ENCODE data around the gene WDR91. TPM values are rescaled to one million over a fixed set of nuclear protein-coding genes. Genes with fewer than 3 reads are reported as not detected.

The WDR91 gene
- total RNA-seq, 3 donors from 2014 or later (not counting 1 experiment from before 2014, with no cell fraction given): 28.7 to 42.0 (median 39.2) TPM

DNA sequence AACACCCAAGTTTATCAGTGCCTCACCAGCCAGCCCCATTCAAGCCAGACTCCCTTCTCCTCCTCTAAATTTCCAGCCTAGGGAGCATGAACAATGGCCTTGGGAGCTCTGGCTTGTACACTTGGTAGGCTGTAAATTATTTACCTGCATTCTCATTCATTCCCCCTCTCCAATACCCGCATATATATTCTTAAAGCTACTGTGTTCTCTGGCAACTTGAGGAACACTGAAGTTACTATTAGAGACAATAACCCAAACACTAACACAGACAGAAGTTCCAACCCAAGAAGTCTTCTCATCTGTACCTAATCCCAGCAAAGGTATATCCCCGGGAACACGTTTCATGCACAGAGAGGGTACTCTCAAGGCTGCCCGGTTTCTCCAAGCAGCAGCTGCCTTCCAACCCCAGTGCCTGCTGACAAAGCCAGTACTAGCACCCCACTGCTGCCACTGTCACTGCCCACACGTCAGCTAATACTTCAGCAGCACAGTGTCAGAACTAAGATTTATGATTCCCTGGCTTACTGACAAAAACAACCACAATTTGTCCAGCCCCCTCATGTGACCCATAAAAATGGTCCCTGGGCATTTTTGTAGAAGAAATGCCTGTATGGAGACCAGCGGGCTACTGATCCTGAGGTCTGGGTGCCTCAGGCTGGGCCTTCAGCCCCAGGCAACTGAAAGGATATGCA is 3.1 kb downstream of the WDR91 start:
- Mint-ChIP-seq H3K36me3 (no peaks in the 10 kb centered on the region), H3K27me3 (ENCODE audit: low read depth in 2 of 2) (no peaks in the 10 kb centered on the region)
- intact Hi-C loops (cut with micrococcal nuclease): no loop called here

GRCh38 chr7:135207406-135208101 is 3.8 kb downstream of the WDR91 start:
- intact Hi-C loops (cut with micrococcal nuclease): no loop called here
- DNase-seq (no peak), ATAC-seq (no peak)
- H3K4me3 Mint-ChIP-seq: no peak overlapping the region
- no peaks in the 10 kb centered on the region for H3K36me3 Mint-ChIP-seq
- Histone ChIP-seq H3K27ac (ENCODE audit: low read length) (no peak overlapping the region), H3K27me3 (ENCODE audit: control insufficient read depth, insufficient read depth, low read length) (no peaks in the 10 kb centered on the region), H3K4me3 (ENCODE audit: low read length) (no peak overlapping the region), H3K36me3 (ENCODE audit: control insufficient read depth, insufficient read depth, low read length) (peaks cover 17% of the 10 kb centered on the region), H3K4me1 (ENCODE audit: control insufficient read depth, insufficient read depth, low read length) (peaks cover 26% of the 10 kb centered on the region), H3K9me3 (ENCODE audit: control insufficient read depth, insufficient read depth, low read length) (no peaks in the 10 kb centered on the region)
- H3K4me1 Mint-ChIP-seq: peaks cover 17 to 35% of the 10 kb centered on the region in 2 donors
- peak overlapping the region in 1 of 2 donors; percentile 52 for H3K27ac Mint-ChIP-seq
- TF ChIP-seq, protein P1, sequence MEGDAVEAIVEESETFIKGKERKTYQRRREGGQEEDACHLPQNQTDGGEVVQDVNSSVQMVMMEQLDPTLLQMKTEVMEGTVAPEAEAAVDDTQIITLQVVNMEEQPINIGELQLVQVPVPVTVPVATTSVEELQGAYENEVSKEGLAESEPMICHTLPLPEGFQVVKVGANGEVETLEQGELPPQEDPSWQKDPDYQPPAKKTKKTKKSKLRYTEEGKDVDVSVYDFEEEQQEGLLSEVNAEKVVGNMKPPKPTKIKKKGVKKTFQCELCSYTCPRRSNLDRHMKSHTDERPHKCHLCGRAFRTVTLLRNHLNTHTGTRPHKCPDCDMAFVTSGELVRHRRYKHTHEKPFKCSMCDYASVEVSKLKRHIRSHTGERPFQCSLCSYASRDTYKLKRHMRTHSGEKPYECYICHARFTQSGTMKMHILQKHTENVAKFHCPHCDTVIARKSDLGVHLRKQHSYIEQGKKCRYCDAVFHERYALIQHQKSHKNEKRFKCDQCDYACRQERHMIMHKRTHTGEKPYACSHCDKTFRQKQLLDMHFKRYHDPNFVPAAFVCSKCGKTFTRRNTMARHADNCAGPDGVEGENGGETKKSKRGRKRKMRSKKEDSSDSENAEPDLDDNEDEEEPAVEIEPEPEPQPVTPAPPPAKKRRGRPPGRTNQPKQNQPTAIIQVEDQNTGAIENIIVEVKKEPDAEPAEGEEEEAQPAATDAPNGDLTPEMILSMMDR (IDR thresholded peaks at IDR 0.05): no peak
- H3K27me3 Mint-ChIP-seq (ENCODE audit: low read depth in 2 of 2): no peaks in the 10 kb centered on the region
- H3K9me3 Mint-ChIP-seq: no peaks in the 10 kb centered on the region
- whole genome bisulfite sequencing (ENCODE audit: insufficient coverage): 76% methylated on average over 8 of the region's 8 CpGs

More for the DNA sequence above, 3.1 kb downstream of the WDR91 start:
- H3K27ac Mint-ChIP-seq: peak overlapping the region in 1 of 2 donors; percentile 52
- Histone ChIP-seq H3K4me3 (ENCODE audit: low read length) (no peak overlapping the region), H3K4me1 (ENCODE audit: control insufficient read depth, insufficient read depth, low read length) (peaks cover 26% of the 10 kb centered on the region), H3K27me3 (ENCODE audit: control insufficient read depth, insufficient read depth, low read length) (no peaks in the 10 kb centered on the region), H3K9me3 (ENCODE audit: control insufficient read depth, insufficient read depth, low read length) (no peaks in the 10 kb centered on the region), H3K36me3 (ENCODE audit: control insufficient read depth, insufficient read depth, low read length) (peaks cover 11% of the 10 kb centered on the region), H3K27ac (ENCODE audit: low read length) (no peak overlapping the region)
- WGBS (ENCODE audit: insufficient coverage): 76% methylated on average over 6 of the region's 6 CpGs
- DNase-seq (no peak), ATAC-seq (no peak)
- TF ChIP-seq, protein P1 (IDR thresholded peaks at IDR 0.05): no peak
- peak overlapping the region; percentile 59 for H3K4me3 Mint-ChIP-seq
- peaks cover 17 to 35% of the 10 kb centered on the region in 2 donors for H3K4me1 Mint-ChIP-seq
- no peaks in the 10 kb centered on the region for H3K9me3 Mint-ChIP-seq

GRCh38 chr7:135206941-135207391 is 4.4 kb downstream of the WDR91 start:
- Histone ChIP-seq H3K27me3 (ENCODE audit: control insufficient read depth, insufficient read depth, low read length) (no peaks in the 10 kb centered on the region), H3K4me3 (ENCODE audit: low read length) (no peak overlapping the region), H3K9me3 (ENCODE audit: control insufficient read depth, insufficient read depth, low read length) (no peaks in the 10 kb centered on the region), H3K27ac (ENCODE audit: low read length) (no peak overlapping the region), H3K36me3 (ENCODE audit: control insufficient read depth, insufficient read depth, low read length) (peaks cover 21% of the 10 kb centered on the region), H3K4me1 (ENCODE audit: control insufficient read depth, insufficient read depth, low read length) (peaks cover 23% of the 10 kb centered on the region)
- no peak for DNase-seq
- ATAC-seq: no peak
- Mint-ChIP-seq H3K36me3 (no peaks in the 10 kb centered on the region), H3K27ac (peak overlapping the region in 1 of 2 donors; percentile 52), H3K27me3 (ENCODE audit: low read depth in 2 of 2) (no peaks in the 10 kb centered on the region), H3K9me3 (no peaks in the 10 kb centered on the region), H3K4me1 (peaks cover 17 to 35% of the 10 kb centered on the region in 2 donors), H3K4me3 (no peak overlapping the region)
- WGBS (ENCODE audit: insufficient coverage): 69% methylated on average over 7 of the region's 7 CpGs
- TF ChIP-seq, protein P1 (IDR thresholded peaks at IDR 0.05): no peak
- intact Hi-C loops (cut with micrococcal nuclease): no loop called here
